ENCODE measurements around the gene CPB2.

Gene CPB2

DNA sequence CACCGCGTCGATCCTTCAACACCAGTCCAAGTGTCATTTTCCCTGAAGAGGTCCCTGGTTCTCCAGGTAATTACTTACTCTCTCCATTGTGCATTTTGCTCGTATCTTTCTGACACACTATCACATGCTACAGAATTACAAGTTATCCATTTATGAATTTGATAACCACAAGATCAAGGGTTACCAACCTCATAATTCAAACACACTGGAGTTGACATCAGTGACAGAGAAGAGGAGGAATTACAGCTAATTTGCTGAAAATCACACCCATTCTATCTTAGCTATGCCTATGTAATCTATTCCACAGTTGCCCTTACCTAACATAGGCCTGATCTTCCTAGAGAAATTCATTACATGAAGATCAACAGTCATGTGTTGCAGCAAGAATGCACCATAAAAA lies 66.5 kb downstream of the CPB2 start:
- Histone ChIP-seq H3K27me3 (no peaks in the 10 kb centered on the region), H3K4me3 (ENCODE audit: low read depth in 1 of 2, low read length in 1 of 2) (no peak overlapping the region), H3K9me3 (no peaks in the 10 kb centered on the region), H3K36me3 (peaks cover 35% of the 10 kb centered on the region), H3K27ac (no peak overlapping the region), H3K4me1 (ENCODE audit: control insufficient read depth in 1 of 2, insufficient read depth in 1 of 2, low read depth in 1 of 2, low read length in 1 of 2) (no peaks in the 10 kb centered on the region)
- TF ChIP-seq CTCF (IDR thresholded peaks at IDR 0.05): no peak

- H3K27me3 ChIP-seq: no peaks in the 10 kb centered on the region
- no peak overlapping the region for H3K4me3 ChIP-seq (ENCODE audit: low read depth in 1 of 2, low read length in 1 of 2)
- no peak for TF ChIP-seq CTCF (IDR thresholded peaks at IDR 0.05)
- H3K4me1 ChIP-seq (ENCODE audit: control insufficient read depth in 1 of 2, insufficient read depth in 1 of 2, low read depth in 1 of 2, low read length in 1 of 2): no peaks in the 10 kb centered on the region
- no peak overlapping the region for H3K27ac ChIP-seq
- H3K9me3 ChIP-seq: no peaks in the 10 kb centered on the region
- H3K36me3 ChIP-seq: peaks cover 22% of the 10 kb centered on the region
Measured at GRCh38 chr13:46035066-46035465, 69.8 kb downstream of the CPB2 start.

DNA sequence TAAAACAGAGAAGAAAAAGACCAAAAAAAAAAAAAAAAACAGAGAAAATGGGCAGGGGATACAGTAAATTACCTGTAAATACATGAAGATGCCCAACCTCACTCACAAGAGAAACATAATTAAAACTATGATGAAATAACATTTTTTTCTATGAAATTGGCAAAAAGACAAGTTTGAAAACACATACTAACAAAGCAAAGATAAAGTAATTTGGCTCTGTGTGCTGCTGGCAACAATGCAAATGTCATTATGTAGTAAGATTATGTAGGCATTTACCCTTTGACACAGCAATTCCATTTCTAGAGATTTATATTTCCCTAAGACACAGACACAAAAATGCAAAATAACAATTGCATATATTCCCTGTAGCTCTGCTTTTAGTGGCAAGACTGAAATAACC lies 72.5 kb downstream of the CPB2 start:
- no peaks in the 10 kb centered on the region for H3K27me3 ChIP-seq
- H3K9me3 ChIP-seq: no peaks in the 10 kb centered on the region
- no peaks in the 10 kb centered on the region for H3K4me1 ChIP-seq (ENCODE audit: control insufficient read depth in 1 of 2, insufficient read depth in 1 of 2, low read depth in 1 of 2, low read length in 1 of 2)
- no peak overlapping the region for H3K27ac ChIP-seq
- no peak for TF ChIP-seq CTCF (IDR thresholded peaks at IDR 0.05)
- H3K4me3 ChIP-seq (ENCODE audit: low read depth in 1 of 2, low read length in 1 of 2): no peak overlapping the region
- peaks cover 3% of the 10 kb centered on the region for H3K36me3 ChIP-seq

DNA sequence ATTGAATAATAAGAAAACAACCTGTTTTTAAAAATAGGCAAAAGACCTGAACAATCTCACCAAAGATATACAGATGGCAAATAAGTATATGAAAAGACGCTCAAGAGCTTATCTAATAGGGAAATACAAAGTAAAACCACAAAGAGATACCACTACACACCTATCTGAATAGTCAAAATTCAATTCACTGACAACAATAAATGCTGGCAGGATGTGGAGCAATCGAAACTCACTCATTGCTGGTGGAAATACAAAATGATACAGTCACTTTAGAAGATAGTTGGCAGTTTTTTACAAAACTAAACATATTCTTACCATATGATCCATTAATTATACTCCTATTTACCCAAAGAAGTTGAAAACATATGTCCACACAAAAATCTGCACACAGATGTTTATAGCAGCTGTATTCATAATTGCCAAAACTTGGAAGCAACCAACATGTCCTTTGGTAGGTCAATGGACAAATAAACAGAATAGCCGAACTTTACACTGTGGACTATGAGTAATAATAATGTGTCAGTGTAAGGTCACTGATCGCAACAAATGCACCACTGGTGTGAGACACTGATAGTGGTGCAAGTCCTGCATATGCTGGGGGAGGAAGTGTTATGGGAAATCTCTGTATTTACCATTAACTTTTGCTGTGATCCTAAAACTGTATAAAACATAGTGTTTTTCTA lies 73.1 kb downstream of the CPB2 start:
- peaks cover 3% of the 10 kb centered on the region for H3K36me3 ChIP-seq

GRCh38 chr13:46025157-46025556 lies 79.7 kb downstream of the CPB2 start:
- Histone ChIP-seq H3K9me3 (no peaks in the 10 kb centered on the region), H3K4me1 (ENCODE audit: control insufficient read depth in 1 of 2, insufficient read depth in 1 of 2, low read depth in 1 of 2, low read length in 1 of 2) (no peaks in the 10 kb centered on the region), H3K4me3 (ENCODE audit: low read depth in 1 of 2, low read length in 1 of 2) (no peak overlapping the region), H3K27me3 (no peaks in the 10 kb centered on the region), H3K27ac (no peak overlapping the region), H3K36me3 (peaks cover 4% of the 10 kb centered on the region)
- TF ChIP-seq CTCF (IDR thresholded peaks at IDR 0.05): no peak

More for the DNA sequence above, 73.1 kb downstream of the CPB2 start:
- no peak for TF ChIP-seq CTCF (IDR thresholded peaks at IDR 0.05)
- no peaks in the 10 kb centered on the region for H3K27me3 ChIP-seq
- H3K4me3 ChIP-seq (ENCODE audit: low read depth in 1 of 2, low read length in 1 of 2): no peak overlapping the region
- H3K4me1 ChIP-seq (ENCODE audit: control insufficient read depth in 1 of 2, insufficient read depth in 1 of 2, low read depth in 1 of 2, low read length in 1 of 2): no peaks in the 10 kb centered on the region
- no peak overlapping the region for H3K27ac ChIP-seq
- H3K9me3 ChIP-seq: no peaks in the 10 kb centered on the region

Measured in neutrophil (primary cell).